Measurements from ENCODE around the gene NDUFA11.
A peak's percentile ranks its signal among the peaks of the same experiment; 100 is the strongest.

The NDUFA11 gene

GRCh38 chr19:5932609-5933262 lies 29.1 kb upstream of the NDUFA11 start:
- DNase-seq (ENCODE audit: low spot score), result no peak

- DNase-seq (ENCODE audit: low spot score), result no peak
These were observed 28.6 kb upstream of the NDUFA11 start for GRCh38 chr19:5932146-5932545.

- no peak for DNase-seq (ENCODE audit: low spot score)
These were observed 27.7 kb upstream of the NDUFA11 start for GRCh38 chr19:5931251-5931650.

GRCh38 chr19:5929625-5930024 lies 26.0 kb upstream of the NDUFA11 start:
- no peak for DNase-seq (ENCODE audit: low spot score)

GRCh38 chr19:5929179-5929578 lies 25.6 kb upstream of the NDUFA11 start:
- no peak for DNase-seq (ENCODE audit: low spot score)

- no peak for DNase-seq (ENCODE audit: low spot score)
These were observed 23.8 kb upstream of the NDUFA11 start for GRCh38 chr19:5927441-5927821.

- peak; percentile 65 for DNase-seq (ENCODE audit: low spot score)
These were observed 23.3 kb upstream of the NDUFA11 start for GRCh38 chr19:5926641-5927440.

- no peak for DNase-seq (ENCODE audit: low spot score)
These were observed 22.3 kb upstream of the NDUFA11 start for GRCh38 chr19:5925830-5926427.

- no peak for DNase-seq (ENCODE audit: low spot score)
These were observed 19.8 kb upstream of the NDUFA11 start for GRCh38 chr19:5923356-5923755.

GRCh38 chr19:5922161-5922545 lies 18.6 kb upstream of the NDUFA11 start:
- no peak for DNase-seq (ENCODE audit: low spot score)

GRCh38 chr19:5921516-5922160 lies 18.0 kb upstream of the NDUFA11 start:
- no peak for DNase-seq (ENCODE audit: low spot score)

- no peak for DNase-seq (ENCODE audit: low spot score)
These were observed 15.0 kb upstream of the NDUFA11 start for GRCh38 chr19:5918463-5919079.

- no peak for DNase-seq (ENCODE audit: low spot score)
These were observed 14.0 kb upstream of the NDUFA11 start for GRCh38 chr19:5917431-5918107.

GRCh38 chr19:5916181-5916708 lies 12.7 kb upstream of the NDUFA11 start:
- DNase-seq (ENCODE audit: low spot score), result no peak

- DNase-seq (ENCODE audit: low spot score), result no peak
These were observed 12.2 kb upstream of the NDUFA11 start for GRCh38 chr19:5915782-5916165.

- DNase-seq (ENCODE audit: low spot score), result no peak
These were observed 11.6 kb upstream of the NDUFA11 start for GRCh38 chr19:5914946-5915781.

GRCh38 chr19:5914358-5914774 lies 10.8 kb upstream of the NDUFA11 start:
- no peak for DNase-seq (ENCODE audit: low spot score)

- DNase-seq (ENCODE audit: low spot score), result peak; percentile 42
These were observed 10.3 kb upstream of the NDUFA11 start, which contains the start of gene CAPS for GRCh38 chr19:5913739-5914357. Gene CAPS (plus strand): TSS chr19:5914254. CDS start chr19:5914407, 153 bp downstream.

GRCh38 chr19:5911366-5911765 lies 7.8 kb upstream of the NDUFA11 start:
- no peak for DNase-seq (ENCODE audit: low spot score)

- no peak for DNase-seq (ENCODE audit: low spot score)
These were observed 7.0 kb upstream of the NDUFA11 start for GRCh38 chr19:5910638-5910907.
